ENCODE data around the gene ZMYND8.

DNA sequence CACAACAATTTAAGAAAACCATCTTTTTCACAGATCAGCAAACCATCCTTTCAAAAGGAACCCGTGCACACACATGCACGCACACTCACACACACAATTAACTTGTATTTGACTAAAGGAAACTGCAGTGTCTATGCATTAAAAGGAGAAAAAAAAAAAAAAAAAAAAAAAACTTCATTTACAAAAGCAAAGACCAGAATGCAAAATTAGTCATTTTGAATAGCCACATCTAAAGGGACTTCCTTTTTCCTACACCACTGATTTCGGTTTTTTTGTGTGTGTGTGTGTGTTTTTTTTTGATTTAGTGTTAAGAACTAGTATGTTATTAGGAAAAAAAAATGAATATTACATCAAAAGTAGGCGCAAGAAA lies 6.3 kb downstream of the ZMYND8 start:
- TF ChIP-seq EP300 (IDR thresholded peaks at IDR 0.05) (no peak), POLR2A (IDR thresholded peaks at IDR 0.05) (no peak)
